Nephron progenitor cell (in vitro differentiated cells): ENCODE data around the gene CHCHD1.
A peak's percentile ranks its signal among the peaks of the same experiment; 100 is the strongest.

Experiments used
- DNase-seq: peaks from one replicate; pipeline ENCODE4 v3.0.0; 2021
- H3K27ac Mint-ChIP-seq: 2 replicates; pipeline ENCODE4 v1.8.0; 2021; ENCODE audit warnings: mild to moderate bottlenecking, moderate library complexity, mixed read lengths
- H3K27me3 Mint-ChIP-seq: 2 replicates; pipeline ENCODE4 v1.8.0; 2021; ENCODE audit warnings: mild to moderate bottlenecking, low read depth, mixed read lengths; ENCODE audit not compliant: poor library complexity
- H3K36me3 Mint-ChIP-seq: 2 replicates; pipeline ENCODE4 v1.8.0; 2021; ENCODE audit warnings: low read depth, mixed read lengths
- H3K4me1 Mint-ChIP-seq: 2 replicates; pipeline ENCODE4 v1.8.0; 2021; ENCODE audit warnings: mixed read lengths
- H3K4me3 Mint-ChIP-seq: 2 replicates; pipeline ENCODE4 v1.8.0; 2021; ENCODE audit warnings: mild to moderate bottlenecking, moderate library complexity, mixed read lengths
- H3K9me3 Mint-ChIP-seq: 2 replicates; pipeline ENCODE4 v1.8.0; 2021; ENCODE audit warnings: mild to moderate bottlenecking, moderate library complexity, mixed read lengths
- TF ChIP-seq, protein P1 (sequence below): fragments of 200-600 bp; sonication (generic); IDR thresholded peaks from 2 replicates; pipeline ENCODE4 v1.5.0; 2021; ENCODE audit warnings: antibody characterized with exemption

Gene CHCHD1

DNA sequence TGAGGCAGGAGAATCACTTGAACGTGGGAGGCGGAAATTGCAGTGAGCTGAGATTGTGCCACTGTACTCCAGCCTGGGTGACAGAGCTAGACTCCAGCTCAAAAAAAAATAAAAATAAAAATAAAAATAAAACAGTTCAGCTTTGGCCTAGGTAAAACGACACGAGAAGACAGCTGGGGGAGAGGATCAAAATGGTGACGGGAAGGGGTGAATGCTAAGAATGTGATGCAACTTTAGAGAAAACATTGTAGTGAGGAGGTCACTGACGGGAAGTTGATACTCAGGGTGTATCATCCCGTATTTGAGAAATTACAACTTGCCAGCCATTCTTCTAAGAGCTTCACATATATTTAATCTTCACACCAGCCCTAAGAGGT lies 28.5 kb downstream of the CHCHD1 start:
- Mint-ChIP-seq H3K27ac (no peak overlapping the region), H3K36me3 (peaks cover 37% of the 10 kb centered on the region), H3K9me3 (no peaks in the 10 kb centered on the region), H3K4me3 (peak overlapping the region; percentile 86), H3K4me1 (peaks cover 27% of the 10 kb centered on the region), H3K27me3 (no peaks in the 10 kb centered on the region)
- no peak for DNase-seq
- TF ChIP-seq, protein P1, sequence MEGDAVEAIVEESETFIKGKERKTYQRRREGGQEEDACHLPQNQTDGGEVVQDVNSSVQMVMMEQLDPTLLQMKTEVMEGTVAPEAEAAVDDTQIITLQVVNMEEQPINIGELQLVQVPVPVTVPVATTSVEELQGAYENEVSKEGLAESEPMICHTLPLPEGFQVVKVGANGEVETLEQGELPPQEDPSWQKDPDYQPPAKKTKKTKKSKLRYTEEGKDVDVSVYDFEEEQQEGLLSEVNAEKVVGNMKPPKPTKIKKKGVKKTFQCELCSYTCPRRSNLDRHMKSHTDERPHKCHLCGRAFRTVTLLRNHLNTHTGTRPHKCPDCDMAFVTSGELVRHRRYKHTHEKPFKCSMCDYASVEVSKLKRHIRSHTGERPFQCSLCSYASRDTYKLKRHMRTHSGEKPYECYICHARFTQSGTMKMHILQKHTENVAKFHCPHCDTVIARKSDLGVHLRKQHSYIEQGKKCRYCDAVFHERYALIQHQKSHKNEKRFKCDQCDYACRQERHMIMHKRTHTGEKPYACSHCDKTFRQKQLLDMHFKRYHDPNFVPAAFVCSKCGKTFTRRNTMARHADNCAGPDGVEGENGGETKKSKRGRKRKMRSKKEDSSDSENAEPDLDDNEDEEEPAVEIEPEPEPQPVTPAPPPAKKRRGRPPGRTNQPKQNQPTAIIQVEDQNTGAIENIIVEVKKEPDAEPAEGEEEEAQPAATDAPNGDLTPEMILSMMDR, result no peak

DNA sequence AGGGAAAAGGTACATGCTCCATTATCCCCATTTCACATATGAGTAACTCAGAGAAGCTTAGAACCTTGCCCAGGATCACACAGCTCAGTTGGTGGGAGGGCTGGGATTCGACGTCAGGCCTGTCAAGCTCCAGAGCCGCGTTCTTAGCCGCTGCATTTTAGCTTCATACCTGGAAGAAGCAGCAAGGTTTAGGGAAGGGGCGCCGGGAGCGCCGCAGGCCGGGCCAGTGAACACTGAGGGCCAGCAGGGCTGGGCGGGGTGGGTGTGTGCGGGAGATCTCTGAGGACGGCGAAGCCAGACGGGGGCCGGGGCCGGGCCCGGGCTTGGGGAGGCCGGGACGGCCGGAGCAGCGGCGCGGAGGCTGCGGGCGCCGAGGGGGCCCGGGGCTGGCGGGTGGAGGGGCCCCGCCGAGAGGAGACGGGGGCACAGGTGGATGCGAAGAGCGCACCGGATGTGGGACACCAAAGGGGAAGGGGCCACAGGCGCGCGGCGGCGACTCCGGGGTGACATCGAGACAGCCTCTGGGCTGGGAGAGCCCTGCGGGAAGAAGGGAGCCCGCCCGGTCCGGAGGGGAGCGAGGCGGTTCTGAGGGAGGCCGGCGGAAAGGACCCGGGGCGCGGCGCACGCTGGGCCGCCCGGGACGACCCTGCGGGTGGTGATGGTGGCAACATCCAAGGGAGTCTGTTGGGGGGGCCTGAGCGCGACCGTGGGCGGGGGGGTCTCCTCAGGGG lies 29.1 kb downstream of the CHCHD1 start:
- no peaks in the 10 kb centered on the region for H3K27me3 Mint-ChIP-seq
- peaks cover 27% of the 10 kb centered on the region for H3K4me1 Mint-ChIP-seq
- DNase-seq, result peak; percentile 51
- peak overlapping the region; percentile 86 for H3K4me3 Mint-ChIP-seq
- no peaks in the 10 kb centered on the region for H3K9me3 Mint-ChIP-seq
- peaks cover 34% of the 10 kb centered on the region for H3K36me3 Mint-ChIP-seq
- no peak overlapping the region for H3K27ac Mint-ChIP-seq
- TF ChIP-seq, protein P1, result no peak

DNA sequence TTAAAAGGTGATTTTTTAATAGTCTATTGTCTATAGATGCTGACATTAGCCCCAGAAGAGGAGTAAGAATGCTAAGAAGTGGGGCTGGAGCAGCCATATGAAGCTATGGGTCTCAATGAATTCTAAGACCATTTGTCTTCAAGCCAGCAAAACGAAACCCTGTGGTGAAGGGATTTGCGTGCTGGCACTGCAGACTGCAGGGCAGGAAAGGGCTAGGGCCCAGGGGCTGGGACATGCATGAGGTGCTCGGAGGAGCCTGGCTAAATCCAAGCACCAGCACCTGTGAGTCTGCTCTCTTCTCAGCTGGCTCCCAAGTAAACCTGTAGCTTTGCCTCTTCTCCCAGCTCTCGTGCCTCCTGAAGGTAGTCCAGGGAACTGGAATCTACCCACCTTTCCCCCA lies 30.8 kb downstream of the CHCHD1 start:
- TF ChIP-seq, protein P1, result no peak

GRCh38 chr10:73813333-73813732 lies 31.5 kb downstream of the CHCHD1 start:
- Mint-ChIP-seq H3K27me3 (no peaks in the 10 kb centered on the region), H3K27ac (peak overlapping the region; percentile 74), H3K36me3 (peaks cover 19% of the 10 kb centered on the region), H3K4me1 (peaks cover 29% of the 10 kb centered on the region), H3K9me3 (no peaks in the 10 kb centered on the region), H3K4me3 (peak overlapping the region; percentile 82)
- DNase-seq, result no peak
- TF ChIP-seq, protein P1, result no peak

More for the DNA sequence above, 30.8 kb downstream of the CHCHD1 start:
- peaks cover 27% of the 10 kb centered on the region for H3K4me1 Mint-ChIP-seq
- DNase-seq, result no peak
- peak overlapping the region; percentile 82 for H3K4me3 Mint-ChIP-seq
- H3K36me3 Mint-ChIP-seq, result peaks cover 21% of the 10 kb centered on the region
- H3K27me3 Mint-ChIP-seq, result no peaks in the 10 kb centered on the region
- H3K9me3 Mint-ChIP-seq, result no peaks in the 10 kb centered on the region
- peak overlapping the region; percentile 31 for H3K27ac Mint-ChIP-seq

DNA sequence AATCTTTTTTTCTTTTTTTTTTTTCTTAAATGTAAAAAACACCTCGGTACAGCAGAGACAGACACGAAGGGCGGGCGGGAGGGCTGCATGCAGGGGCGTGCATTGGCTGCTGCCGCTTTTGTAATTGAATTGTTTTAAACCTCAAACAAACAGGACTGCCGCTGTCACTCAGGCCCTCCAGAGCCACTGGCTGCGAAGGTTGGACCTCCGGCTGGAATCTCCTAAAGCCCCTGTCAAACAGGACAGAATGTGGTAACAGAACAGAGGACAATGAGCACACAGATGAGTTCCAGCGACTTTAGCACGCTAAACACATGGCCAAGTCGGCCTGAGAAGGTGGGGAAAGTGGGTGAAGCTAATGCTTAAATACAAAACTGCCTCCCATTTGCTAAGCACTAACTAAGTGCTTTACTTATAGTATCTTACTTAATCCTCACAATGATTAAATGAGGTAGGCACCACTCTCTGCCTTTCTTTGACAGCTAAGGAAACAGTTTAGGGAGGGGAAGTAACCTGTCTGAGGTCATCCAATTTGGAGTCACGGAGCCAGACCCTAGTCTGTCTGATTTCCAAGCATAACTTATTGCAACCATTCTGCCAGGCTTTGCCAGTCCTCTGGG lies 32.5 kb downstream of the CHCHD1 start:
- DNase-seq, result no peak
- Mint-ChIP-seq H3K27ac (no peak overlapping the region), H3K4me3 (no peak overlapping the region), H3K36me3 (peaks cover 8% of the 10 kb centered on the region), H3K4me1 (peaks cover 33% of the 10 kb centered on the region), H3K9me3 (no peaks in the 10 kb centered on the region), H3K27me3 (no peaks in the 10 kb centered on the region)
- TF ChIP-seq, protein P1, result no peak
